ENCODE data around the gene KRT33B.
"Not testable (repeated sequence)": the region's sequence is repeated elsewhere in the genome, so short reads cannot be mapped to it uniquely, and the experiment has no call there.

Gene KRT33B

GRCh38 chr17:41393826-41394225, 24.2 kb upstream of the KRT33B start:
- DNase-seq (ENCODE audit: low spot score), result no peak

- no peak for DNase-seq (ENCODE audit: low spot score)
Observed at GRCh38 chr17:41393294-41393693, 23.7 kb upstream of the KRT33B start.

DNA sequence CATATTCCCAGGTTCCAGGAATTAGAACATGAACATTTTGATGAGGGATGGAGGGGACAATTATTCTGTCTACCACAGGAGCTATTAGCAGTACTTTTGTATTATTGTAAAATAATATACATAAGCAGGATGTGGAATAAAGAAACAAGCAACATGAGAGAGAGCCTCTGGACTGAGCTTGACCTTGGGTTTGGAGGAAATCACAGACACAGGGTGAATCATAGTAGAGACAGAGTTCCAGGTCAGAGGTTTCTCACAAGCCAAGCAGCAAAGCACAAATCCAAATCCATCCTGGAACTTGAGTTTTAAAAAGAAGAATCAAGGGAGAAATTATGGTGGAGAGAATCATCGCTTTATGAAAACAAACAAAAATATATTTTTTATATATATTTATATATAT, 22.7 kb upstream of the KRT33B start:
- no peak for DNase-seq (ENCODE audit: low spot score)

- no peak for DNase-seq (ENCODE audit: low spot score)
Observed at GRCh38 chr17:41391535-41391934, 21.9 kb upstream of the KRT33B start.

DNA sequence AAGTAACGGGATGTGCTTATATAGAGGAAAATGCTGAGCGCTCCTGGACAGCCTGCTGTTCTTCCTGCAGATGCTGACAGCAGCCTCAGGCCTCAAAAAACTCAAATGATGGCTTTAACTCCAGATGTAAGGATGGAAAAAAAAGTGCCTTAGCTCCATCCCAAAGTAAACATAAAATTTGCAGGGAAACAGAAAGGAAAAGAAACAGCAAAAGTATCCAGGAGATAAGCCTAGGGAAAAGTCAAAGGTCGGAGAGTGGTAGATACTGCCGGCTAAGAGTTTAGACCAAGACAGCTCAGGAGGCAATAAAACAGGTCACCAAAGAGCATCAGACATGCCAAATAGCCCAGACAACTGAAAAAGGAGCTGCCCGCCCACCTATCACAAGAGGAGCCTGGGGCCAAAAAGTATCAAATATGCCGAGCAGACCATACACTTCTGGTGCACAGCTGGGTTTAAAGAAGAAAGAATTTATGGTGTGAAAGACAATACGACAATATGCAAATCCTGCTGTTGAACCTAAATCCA, 20.9 kb upstream of the KRT33B start:
- DNase-seq (ENCODE audit: low spot score), result no peak

DNA sequence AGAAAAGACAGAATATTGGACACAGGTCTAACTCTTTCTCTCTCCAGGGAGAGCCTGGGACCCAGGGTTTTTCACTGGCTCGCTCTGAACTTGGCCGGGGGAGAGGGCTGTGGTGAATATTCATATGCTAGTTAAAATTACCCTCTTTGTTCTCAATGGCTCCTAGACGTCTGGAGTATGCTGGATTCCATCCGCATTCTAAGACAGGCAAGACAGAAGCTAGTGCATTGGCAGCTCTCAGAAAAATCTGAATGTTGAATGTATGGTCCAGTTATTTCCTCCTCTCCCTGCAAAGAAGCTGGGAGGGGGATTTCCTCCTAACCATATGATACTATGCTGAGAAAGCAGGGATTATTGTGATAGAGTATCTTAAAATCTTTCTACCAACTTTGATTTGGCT, 18.1 kb upstream of the KRT33B start:
- DNase-seq (ENCODE audit: low spot score), result no peak

- DNase-seq (ENCODE audit: low spot score), result no peak
Observed at GRCh38 chr17:41386227-41386626, 16.6 kb upstream of the KRT33B start.

GRCh38 chr17:41383690-41384089, 14.1 kb upstream of the KRT33B start:
- DNase-seq (ENCODE audit: low spot score), result no peak

GRCh38 chr17:41382394-41382793, 12.8 kb upstream of the KRT33B start:
- no peak for DNase-seq (ENCODE audit: low spot score)

GRCh38 chr17:41381943-41382342, 12.3 kb upstream of the KRT33B start, which contains the start of gene KRT34:
Gene KRT34 (minus strand): TSS chr17:41382306. CDS start chr17:41382246, 60 bp downstream.
- DNase-seq (ENCODE audit: low spot score), result not testable (repeated sequence)

GRCh38 chr17:41380091-41380490, 10.5 kb upstream of the KRT33B start:
- DNase-seq (ENCODE audit: low spot score), result not testable (repeated sequence)

DNA sequence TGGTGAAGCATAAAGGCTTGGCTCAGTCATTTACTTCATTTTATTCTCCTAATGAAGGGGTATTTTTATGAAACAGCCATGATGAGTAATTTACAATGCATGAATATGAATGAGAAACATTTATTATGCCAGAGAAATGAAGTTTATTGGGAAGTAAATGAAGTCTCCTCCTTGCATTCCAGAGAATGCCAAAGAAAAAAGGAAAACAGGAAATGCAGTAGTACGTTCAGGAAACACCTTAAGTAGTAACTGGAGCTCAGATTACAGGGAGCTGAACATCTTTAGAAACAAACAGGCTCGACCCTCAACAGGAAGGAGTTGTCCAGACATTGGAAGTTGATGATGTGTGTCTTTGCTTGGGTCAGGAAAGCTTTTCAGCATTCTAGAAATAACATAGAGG, 7.9 kb upstream of the KRT33B start:
- no peak for DNase-seq (ENCODE audit: low spot score)

DNA sequence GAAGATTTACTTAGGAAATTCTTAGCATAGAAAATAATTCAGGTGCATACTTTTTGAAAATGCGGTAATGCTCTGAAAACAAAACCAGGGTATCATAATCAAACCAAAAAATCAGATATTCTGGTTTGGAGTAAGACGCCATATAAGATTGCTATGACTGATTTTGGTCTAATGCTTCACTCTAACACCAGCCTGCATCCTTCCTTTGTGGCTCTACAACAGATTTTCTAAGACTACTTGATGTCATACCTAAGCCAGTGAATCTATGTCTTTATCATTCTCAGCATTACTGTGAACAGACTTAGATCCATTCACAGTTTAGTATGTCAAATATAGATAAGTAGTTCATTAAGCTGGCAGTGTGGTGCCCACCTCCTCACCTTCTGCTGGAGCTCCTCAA, 590 bp downstream of the KRT33B start:
- DNase-seq (ENCODE audit: low spot score), result no peak

- no peak for DNase-seq (ENCODE audit: low spot score)
Observed at GRCh38 chr17:41367426-41368075, 2.1 kb downstream of the KRT33B start.

GRCh38 chr17:41366070-41366469, 3.5 kb downstream of the KRT33B start:
- DNase-seq (ENCODE audit: low spot score), result no peak

GRCh38 chr17:41363881-41364280, 5.7 kb downstream of the KRT33B start:
- no peak for DNase-seq (ENCODE audit: low spot score)

DNA sequence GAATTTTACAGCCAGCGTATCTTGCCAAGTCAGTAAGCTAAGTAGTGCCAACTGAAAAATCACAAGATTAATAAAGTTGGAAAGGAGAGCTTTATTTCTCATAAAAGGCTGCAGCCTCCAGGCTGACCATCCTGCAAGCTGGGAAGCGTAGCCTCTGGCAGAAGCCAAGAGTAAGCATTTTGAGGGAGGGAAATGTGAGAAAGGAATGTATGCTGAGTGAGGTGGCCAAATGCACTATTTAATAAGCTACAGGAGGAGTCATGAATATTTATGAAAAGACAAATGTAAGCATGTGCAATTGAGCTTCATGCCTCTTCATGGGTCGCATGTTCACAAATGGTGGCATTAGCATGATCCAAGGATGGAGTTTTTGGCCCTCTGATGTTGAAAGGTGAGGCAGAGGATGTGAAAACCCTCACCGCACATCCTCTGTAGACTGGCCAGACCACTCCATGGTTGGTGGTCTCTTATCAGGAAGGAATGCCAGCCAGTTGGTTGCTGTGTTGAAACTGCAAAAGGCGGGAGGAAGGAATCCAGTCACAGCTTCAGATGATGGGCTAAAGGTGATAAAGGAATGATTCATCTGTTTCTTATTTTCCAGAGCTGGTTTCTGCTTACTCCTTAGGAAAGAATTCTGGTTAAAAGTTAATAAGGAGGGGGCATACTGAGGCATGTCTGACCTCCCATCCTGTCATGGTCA, 9.2 kb downstream of the KRT33B start:
- no peak for DNase-seq (ENCODE audit: low spot score)

DNA sequence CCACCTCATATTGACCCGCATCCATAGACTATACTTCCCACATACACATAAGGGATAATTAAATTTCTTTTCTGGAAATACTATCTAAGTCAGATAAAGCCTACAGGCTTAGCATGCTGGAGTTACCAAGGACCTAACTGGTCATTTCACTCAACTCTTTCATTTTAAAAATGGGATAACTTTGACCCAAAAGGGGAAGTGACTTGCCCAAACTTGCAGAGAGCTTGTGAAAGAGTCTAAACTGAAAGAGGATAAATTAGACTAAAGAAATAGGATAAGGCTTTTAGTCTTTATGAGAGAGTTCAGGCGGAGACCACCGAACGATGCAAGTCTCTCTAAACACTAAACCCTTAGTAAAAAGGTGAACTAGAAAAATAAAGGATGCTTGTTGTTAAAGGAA, 15.1 kb downstream of the KRT33B start:
- no peak for DNase-seq (ENCODE audit: low spot score)

DNA sequence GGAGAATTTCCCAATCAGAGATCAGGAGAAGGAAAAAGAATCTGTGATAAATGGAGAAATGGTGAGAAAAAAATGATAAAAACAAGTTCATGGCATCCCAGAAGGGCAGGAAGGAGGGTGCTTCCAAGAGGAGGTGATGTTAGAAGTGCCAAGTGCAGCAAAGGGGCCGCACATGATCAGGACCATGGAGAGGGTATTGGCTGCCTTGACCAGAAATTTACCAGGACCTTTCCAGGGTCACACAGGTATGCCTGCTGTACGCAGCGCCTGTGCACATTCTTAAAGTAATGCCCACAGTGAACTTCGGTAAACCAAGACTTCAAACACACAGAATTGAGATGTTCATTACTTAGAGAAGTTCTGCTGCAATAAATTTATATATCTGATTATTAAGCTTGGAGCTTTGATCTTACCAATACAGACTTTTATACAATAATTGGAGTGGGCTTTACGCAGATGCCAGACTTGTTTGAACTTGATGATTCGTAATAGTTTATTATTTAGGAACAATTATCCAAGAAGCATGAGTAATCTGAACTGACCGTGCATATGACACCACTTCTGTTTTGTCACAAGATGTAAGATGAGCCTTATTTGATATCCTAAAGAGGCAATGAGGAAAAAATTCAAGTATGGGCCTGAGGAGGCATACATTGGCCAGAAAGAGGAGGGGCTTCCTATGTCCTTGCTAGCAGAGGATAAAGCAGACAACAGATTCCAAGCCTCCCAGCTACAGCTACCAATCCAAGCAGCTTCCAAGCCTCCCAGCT, 16.8 kb downstream of the KRT33B start:
- DNase-seq (ENCODE audit: low spot score), result no peak

DNA sequence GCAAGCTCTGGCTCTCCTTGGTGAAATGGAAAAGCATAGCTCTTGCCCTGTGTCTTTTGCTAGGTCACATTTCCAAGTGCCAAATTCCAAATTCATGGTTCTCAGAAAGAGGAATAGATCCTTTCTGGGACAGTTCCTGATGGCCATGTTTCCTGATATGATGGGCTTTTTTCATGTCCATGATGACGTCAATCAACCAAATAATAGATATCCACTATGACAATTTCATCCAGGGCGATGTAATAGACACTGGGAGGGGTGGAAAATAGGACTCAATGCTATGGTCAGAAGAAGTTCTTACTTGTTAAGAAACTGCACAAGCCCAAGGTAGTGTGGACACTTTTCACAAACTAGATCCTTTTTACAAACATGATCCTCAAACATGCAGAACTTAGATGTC, 18.4 kb downstream of the KRT33B start:
- DNase-seq (ENCODE audit: low spot score), result no peak

GRCh38 chr17:41350381-41350878, 19.2 kb downstream of the KRT33B start, which contains the start of gene KRT33A:
Gene KRT33A (minus strand): TSS chr17:41350828. CDS start chr17:41350767, 61 bp downstream.
- not testable (repeated sequence) for DNase-seq (ENCODE audit: low spot score)
